BE2C (cell line): ENCODE measurements around the gene CIB4.
A peak's percentile ranks its signal among the peaks of the same experiment; 100 is the strongest.

ENCODE experiments used
- DNase-seq: peaks from one replicate; pipeline ENCODE4 v3.0.0-alpha.2; 2020
- H3K27me3 ChIP-seq: fragments of 250-450 bp; sonication (Bioruptor Pico); 2 replicates; pipeline ENCODE4 v1.5.1; 2020; ENCODE audit warnings: mild to moderate bottlenecking
- H3K36me3 ChIP-seq: fragments of 250-450 bp; sonication (Bioruptor Pico); 2 replicates; pipeline ENCODE4 v1.5.1; 2020; ENCODE audit warnings: mild to moderate bottlenecking
- H3K4me1 ChIP-seq: fragments of 250-450 bp; sonication (Bioruptor Pico); 2 replicates; pipeline ENCODE4 v1.5.1; 2020
- H3K4me3 ChIP-seq: 2 replicates; pipeline ENCODE4 v1.5.1; 2011; ENCODE audit warnings: low read depth, low read length
- H3K9me3 ChIP-seq: fragments of 250-450 bp; sonication (Bioruptor Pico); 2 replicates; pipeline ENCODE4 v1.5.1; 2020
- CTCF ChIP-seq: IDR thresholded peaks from 2 replicates; pipeline ENCODE4 v1.5.1; 2012; ENCODE audit warnings: mild to moderate bottlenecking, low read depth, low read length

CIB4 gene

GRCh38 chr2:26614216-26615138, 26.7 kb downstream of the CIB4 start:
- peaks cover 45% of the 10 kb centered on the region for H3K4me1 ChIP-seq
- no peaks in the 10 kb centered on the region for H3K36me3 ChIP-seq
- TF ChIP-seq CTCF, result no peak
- H3K9me3 ChIP-seq, result no peaks in the 10 kb centered on the region
- no peak overlapping the region for H3K4me3 ChIP-seq
- peak; percentile 60 for DNase-seq
- H3K27me3 ChIP-seq, result no peaks in the 10 kb centered on the region

- H3K36me3 ChIP-seq, result no peaks in the 10 kb centered on the region
- H3K4me3 ChIP-seq, result no peak overlapping the region
- H3K27me3 ChIP-seq, result no peaks in the 10 kb centered on the region
- H3K4me1 ChIP-seq, result peaks cover 55% of the 10 kb centered on the region
- 0 out of 2 replicates have a peak, but pooled peaks have one; percentile 1 for TF ChIP-seq CTCF
- DNase-seq, result peak; percentile 63
- no peaks in the 10 kb centered on the region for H3K9me3 ChIP-seq
Observed at GRCh38 chr2:26613241-26614215, 27.6 kb downstream of the CIB4 start.

GRCh38 chr2:26612522-26613240, 28.5 kb downstream of the CIB4 start:
- no peaks in the 10 kb centered on the region for H3K9me3 ChIP-seq
- no peaks in the 10 kb centered on the region for H3K27me3 ChIP-seq
- TF ChIP-seq CTCF, result no peak
- H3K4me1 ChIP-seq, result peaks cover 57% of the 10 kb centered on the region
- H3K36me3 ChIP-seq, result no peaks in the 10 kb centered on the region
- H3K4me3 ChIP-seq, result no peak overlapping the region
- no peak for DNase-seq

GRCh38 chr2:26612034-26612433, 29.1 kb downstream of the CIB4 start:
- no peak for TF ChIP-seq CTCF
- no peak overlapping the region for H3K4me3 ChIP-seq
- H3K27me3 ChIP-seq, result no peaks in the 10 kb centered on the region

GRCh38 chr2:26610504-26611335, 30.4 kb downstream of the CIB4 start:
- Histone ChIP-seq H3K27me3 (no peaks in the 10 kb centered on the region), H3K4me1 (peaks cover 62% of the 10 kb centered on the region), H3K9me3 (no peaks in the 10 kb centered on the region), H3K36me3 (no peaks in the 10 kb centered on the region), H3K4me3 (no peak overlapping the region)
- no peak for DNase-seq
- no peak for TF ChIP-seq CTCF

More at GRCh38 chr2:26612034-26612433, 29.1 kb downstream of the CIB4 start:
- DNase-seq, result no peak
- Histone ChIP-seq H3K9me3 (no peaks in the 10 kb centered on the region), H3K4me1 (peaks cover 57% of the 10 kb centered on the region), H3K36me3 (no peaks in the 10 kb centered on the region)
